LHCN-M2 (cell line): ENCODE measurements around the gene AP1AR. TPM values are rescaled to one million over a fixed set of nuclear protein-coding genes. Genes with fewer than 3 reads are reported as not detected.
"Not testable (repeated sequence)": the region's sequence is repeated elsewhere in the genome, so short reads cannot be mapped to it uniquely, and the experiment has no call there.

Experiments used
- DNase-seq: peaks from one replicate; pipeline ENCODE4 v3.0.0-alpha.2; 2012; ENCODE audit warnings: low read depth
- polyA plus RNA-seq: library from polyadenylated mRNA; unstranded; fragments of >200 nt; gene quantifications from one replicate; pipeline ENCODE4 v1.2.1, GENCODE V29; 2012; ENCODE audit warnings: missing spikeins
- total RNA-seq: library from RNA; depleted of rRNA; stranded (reverse); fragments of >200 nt; gene quantifications from 2 replicates; pipeline ENCODE4 v1.2.3, GENCODE V29; 2014; rRNA removed

AP1AR gene, protein sequence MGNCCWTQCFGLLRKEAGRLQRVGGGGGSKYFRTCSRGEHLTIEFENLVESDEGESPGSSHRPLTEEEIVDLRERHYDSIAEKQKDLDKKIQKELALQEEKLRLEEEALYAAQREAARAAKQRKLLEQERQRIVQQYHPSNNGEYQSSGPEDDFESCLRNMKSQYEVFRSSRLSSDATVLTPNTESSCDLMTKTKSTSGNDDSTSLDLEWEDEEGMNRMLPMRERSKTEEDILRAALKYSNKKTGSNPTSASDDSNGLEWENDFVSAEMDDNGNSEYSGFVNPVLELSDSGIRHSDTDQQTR
- total RNA-seq, result 21.6 and 26.5 TPM in 2 replicates
- 3.6 TPM for polyA plus RNA-seq

DNA sequence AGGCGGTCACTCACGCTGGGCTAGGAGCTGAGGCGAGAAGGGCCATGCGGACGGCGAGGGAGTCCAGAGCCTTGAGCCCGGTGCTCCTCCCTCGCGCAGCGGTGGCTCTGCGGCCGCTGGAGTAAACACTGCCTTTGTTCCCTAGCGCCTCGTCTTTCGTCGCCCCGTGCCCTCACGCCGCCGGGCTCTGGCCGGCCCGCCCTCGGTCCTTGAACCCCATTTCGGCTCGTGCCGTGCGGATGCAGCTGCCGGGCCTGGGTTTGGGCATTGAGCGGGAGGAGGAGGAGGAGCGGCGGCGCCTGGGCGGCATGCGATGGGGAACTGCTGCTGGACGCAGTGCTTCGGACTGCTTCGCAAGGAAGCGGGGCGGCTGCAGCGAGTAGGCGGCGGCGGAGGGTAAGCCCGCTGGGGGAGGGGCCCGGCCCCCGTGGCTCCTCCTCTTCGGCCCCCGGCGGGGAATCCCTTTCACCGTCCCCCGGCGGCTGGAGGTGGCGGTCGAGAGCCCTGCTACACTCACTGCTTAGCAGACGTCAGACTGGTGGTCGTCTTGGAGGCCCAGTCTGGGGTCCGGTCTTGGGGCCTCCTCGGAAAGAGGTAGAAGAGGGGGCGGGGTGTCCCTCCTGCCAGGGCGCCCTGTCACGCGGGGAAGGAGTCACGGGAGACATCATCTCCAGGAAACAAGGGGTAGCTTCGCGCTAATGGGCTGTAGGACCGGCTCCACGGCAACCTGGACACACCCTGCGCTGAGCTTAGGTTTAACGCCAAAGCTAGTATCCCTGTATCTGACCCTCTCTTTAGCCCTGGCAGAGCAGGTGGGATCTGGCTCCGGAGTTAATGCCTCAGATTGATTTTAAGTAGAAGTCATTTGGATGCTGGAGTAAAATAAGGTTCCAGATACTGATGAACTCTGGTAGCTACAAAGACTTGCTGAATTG is at the start of gene AP1AR:
Gene AP1AR (plus strand): TSS at position 9 of the 935 bp plus-strand sequence. CDS start 305 bp downstream, at position 314.
- peak; percentile 74 for DNase-seq

DNA sequence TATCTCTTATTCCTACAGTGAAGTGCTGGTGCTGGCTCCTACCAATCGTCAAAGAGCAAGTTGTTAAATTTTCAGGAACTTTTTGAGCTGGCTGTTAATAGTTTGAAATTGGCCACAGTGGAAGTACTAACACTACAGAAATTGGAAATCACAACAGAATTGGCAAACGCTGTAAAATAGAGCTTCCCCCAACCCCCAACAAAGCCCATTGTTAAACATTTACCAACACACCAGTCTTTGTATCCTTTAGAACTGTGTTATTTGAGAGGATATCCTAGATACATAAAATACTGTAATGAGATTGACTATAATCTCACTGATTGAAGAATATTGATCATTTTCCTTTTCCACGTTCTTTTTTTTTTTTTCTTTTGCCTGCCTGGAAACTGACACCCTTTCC is 49.0 kb upstream of the AP1AR start:
- no peak for DNase-seq

DNA sequence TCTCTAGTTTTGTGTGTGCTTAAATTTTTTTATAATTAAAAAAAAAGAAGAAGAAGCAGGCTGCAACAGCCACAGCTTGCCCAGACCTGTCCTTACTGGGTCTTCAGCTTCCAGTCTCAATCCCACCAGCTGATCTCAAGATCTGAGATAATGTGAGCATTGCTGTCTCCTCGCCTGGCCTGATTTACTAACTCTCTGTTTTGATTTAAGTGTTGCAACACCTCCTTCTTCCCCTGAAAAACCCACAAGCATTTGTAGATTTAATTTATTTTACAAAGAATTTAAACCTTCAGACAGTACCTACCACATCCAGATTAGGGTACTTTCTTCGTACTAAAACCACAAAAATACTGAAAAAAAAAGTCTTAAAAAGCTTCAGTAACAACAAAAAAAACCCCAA is 48.3 kb upstream of the AP1AR start:
- peak; percentile 27 for DNase-seq

DNA sequence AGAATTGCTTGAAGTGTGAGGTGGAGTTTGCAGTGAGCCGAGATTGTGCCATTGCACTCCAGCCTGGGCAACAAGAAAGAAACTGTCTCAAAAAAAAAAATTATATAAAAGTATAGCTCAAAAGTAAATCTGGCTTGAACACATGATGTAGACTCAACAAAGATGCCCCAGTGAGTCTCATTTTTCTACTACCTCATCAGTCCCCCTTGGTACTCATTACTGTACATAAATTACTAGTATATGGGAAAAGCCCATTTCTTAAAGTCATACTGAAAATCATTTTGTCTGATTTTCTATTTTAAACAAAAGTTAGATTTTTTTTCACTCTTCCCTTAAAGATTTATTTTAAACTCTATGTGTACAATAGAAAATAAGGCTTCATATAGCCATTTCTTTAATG is 47.1 kb upstream of the AP1AR start:
- no peak for DNase-seq

DNA sequence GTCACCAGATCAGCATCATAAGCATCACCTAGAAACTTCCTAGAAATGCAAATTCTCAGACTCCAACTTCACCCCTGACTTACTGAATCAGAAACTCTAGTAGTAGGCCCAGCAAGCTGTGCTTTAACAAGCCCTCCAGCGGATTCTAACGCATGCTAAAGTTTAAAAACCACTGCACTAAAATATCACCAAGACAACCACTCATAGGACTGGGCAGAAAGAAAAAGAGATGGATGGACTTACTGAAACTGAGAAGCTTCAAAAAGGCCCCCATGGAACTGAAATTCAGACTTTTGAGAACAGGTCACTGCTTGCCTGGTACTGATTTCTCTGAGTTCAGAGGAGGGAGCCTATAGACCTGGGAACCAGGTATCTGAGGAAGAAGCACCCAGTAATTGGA is 46.3 kb upstream of the AP1AR start:
- no peak for DNase-seq

DNA sequence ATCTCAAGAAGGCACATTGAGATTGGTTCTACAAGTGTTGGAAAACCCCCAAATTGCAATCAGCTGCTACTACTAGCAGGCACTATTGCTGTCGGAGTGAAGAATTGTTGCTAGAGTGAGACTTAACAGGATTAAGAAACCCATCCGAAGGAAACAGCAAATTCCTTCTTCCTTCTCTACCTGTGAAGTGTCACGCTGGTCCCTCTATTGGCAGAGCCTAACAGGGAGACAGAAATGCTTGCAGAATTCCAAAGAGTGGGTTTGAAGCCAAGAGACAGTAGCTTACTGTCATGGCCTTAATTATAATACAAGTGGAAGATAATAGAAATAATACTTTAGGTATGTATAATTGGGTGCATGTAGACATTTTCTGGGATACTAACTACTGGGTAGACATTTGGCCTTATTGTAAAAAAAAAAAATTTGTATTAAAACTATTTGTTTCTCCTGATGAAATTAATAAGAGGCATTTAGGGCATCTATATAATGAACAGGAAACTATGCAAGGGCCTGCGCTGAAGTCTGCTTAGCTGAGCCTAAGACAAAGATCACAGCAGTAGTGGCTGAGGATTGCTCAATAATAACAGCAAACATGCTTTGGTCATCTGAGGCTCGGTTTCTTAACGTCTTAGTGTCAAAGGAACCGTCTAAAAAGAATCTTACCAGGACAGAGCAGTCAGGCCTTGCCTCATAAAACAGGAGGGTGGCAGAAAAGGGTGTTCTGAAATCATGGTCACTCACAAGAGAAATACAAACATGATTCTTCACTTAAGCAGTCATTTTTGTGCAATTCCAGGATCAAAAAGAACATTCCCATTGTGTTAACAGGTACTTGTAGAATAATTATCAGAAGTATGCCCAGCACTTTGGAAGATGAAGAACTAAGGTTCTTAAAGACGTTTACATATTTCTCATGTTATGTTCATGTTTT is 45.6 kb upstream of the AP1AR start:
- DNase-seq, result no peak

DNA sequence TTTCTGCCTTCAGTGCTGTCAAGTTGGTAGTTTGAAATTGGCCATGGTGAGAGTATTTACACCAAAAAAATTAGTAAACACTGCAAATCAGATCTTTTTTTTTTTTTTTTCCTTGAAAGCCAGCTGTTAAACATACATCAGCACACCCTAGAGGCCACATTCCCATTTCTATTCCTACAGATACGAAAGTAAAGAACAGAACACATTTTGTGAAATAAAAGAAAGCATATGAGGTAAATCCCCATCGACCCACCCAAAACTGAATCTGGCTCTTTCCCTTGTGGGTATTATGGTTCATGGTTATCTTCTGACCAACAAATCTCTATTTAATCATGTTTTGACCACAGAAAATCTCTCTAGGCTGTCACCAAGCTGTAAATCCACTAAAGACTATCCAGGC is 41.8 kb upstream of the AP1AR start:
- peak; percentile 37 for DNase-seq

DNA sequence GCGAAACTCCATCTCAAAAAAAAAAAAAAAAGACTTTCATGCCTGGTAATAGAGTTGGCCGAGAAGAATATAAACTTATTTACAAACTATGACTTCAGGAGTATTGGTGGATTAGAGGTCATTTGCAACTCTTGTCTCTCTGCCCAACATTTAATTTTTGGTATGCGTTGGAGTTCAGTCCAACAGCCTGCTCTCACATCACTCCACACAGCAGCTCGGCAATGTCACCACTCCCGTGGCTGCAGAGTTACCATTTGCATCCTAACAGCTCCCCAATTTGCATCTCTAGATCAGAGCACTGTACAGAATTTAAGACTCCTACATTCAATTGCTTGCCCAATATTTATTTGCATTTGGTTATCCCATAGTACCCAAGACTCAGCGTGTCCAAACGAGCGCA is 40.9 kb upstream of the AP1AR start:
- DNase-seq, result no peak

DNA sequence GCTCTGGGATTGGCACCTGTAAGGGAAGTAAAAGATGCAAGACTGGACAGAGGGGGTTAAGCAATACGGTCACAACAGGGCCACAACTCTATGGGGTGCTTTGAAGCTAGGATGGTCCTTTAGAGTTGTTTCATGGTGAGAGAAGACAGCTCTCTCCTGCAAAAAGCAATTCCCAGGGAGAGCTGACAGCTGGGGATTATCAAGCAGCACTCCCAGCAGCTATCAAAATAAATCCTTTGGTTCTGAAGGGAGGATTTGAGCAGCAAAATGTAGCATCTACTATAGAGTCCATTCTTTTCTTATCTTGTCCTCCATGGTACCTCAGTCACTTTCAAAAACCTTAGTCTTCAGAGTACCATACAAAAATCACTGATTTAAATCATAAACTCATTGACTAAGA is 35.1 kb upstream of the AP1AR start:
- DNase-seq, result peak; percentile 19

DNA sequence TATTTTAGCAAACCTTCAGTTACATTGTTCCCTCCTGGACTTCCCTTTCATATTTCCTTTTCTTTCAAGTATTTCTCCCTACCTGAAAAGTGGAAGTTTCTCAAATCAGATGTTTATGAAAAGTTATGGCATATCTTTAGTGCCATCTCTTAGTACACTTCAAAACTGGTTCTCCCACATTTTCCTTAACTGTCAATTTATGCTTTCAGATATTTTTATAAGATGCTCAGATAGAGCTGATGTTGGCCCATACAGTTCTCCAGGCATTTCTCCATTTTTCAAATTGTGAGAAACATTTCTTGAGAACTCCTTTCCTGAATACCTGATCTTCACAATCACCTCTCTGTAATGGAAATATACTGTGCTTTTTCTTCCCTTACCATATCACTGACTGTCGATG is 32.5 kb upstream of the AP1AR start:
- no peak for DNase-seq

DNA sequence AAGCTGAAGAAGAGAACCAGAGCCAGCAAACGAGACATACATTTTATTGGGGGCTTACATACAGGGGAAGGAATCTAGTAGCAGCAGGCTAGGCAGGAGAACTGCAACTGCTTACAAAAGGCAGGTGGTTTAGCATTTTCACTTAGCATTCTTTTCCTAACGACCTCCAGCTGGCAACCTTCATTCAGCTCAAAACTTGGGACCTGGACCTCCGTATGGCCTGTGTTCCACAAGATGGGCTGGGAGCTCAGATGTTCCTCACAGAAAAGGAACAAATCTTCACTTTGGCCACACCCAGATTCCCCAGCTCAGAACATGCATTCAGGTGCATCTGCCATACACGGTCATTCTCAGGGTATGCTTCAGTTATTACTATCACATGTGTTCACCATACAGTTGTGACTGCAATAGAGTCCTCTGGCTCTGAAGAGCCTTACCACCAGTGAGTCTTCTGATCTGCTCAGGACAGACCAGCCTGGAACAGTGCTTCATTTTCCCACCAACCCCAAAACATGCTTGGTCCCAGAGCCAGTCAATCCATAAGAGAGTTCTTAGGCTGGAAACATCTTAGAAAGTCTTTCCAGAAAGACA is 29.6 kb upstream of the AP1AR start:
- no peak for DNase-seq

DNA sequence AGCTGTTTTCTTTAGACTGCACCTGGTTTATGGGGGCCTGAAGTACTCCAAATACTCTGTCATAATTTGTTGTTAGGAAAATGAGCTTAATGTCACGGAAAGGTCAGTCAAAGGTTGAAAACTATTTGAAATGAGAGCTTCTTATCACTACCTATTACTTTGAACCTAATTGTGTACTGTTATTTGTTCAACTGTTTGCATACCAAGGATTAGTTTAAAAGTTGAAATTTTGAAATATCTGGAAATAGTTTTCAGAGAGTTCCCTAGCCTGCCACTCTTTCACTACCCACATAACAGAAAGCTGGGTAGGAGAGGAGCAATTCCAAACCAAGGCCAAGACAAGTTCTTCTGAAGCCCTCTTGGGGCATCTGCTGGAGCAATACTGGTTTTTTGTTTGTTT is 28.0 kb upstream of the AP1AR start:
- DNase-seq, result peak; percentile 3

DNA sequence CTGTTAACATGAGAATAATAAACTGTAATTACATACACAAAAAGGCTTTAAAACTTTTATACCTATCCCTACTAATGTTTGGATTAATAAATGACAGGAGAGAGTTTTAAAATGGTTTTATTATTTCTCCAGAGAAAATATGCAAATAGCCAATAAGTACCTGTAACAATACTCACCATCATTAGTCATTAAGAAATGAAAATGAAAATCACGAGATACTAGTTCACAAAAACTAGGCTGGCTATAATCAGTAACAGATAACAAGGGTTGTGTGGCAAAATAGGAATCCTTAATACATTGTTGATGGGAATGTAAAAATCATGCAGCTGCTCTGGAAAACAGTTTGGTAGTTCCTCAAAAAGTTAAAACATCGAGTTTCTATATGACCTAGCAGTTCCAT is 25.2 kb upstream of the AP1AR start:
- no peak for DNase-seq

DNA sequence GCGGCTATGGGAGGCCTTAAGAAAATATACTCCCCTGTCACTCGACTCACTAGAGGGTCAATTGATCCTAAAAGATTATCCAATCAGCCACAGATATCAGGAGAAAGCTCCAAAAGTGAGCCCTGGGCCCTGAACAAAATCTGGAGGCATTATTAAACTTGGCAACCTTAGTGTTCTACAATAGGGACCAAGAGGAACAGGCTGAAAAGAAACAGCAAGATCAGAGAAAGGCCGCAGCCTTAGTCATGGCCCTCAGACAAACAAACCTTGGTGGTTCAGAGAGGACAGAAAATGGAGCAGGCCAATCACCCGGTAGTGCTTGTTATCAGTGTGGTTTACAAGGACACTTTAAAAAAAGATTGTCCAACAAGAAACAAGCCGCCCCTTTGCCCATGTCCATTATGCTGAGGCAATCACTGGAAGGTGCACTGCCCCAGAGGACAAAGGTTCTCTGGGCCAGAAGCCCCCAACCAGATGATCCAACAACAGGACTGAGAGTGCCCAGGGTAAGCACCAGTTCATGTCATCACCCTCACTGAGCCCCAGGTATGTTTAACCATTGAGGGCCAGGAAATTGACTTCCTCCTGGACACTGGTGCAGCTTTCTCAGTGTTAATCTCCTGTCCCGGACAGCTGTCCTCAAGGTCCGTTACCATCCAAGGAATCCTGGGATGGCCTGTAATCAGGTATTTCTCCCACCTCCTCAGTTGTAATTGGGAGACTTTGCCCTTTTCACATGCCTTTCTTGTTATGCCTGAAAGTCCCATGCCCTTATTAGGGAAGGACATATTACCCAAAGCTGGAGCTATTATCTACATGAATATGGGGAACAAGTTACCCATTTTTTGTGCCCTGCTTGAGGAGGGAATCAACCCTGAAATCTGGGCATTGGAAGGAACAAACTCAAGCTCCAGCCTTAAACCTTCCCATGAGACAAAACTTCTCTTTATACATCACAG is 23.2 kb upstream of the AP1AR start:
- DNase-seq, result not testable (repeated sequence)

DNA sequence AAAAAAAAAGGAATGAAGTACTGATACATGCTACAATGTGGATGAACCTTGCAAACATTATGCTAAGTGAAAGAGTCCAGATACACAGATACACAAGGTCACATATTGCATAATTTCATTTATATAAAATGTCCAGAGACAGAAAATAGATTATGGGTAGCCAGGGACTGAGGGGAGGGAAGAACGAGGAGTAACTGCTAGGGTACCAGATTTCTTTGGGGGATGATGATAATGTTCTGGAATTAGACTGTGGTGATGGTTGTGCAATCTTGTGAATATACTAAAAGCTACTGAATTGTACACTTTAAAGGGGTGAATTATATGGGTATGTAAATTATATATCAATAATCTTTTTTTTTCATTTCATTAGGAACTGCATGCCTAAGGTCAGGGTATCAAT is 20.8 kb upstream of the AP1AR start:
- DNase-seq, result peak; percentile 25

DNA sequence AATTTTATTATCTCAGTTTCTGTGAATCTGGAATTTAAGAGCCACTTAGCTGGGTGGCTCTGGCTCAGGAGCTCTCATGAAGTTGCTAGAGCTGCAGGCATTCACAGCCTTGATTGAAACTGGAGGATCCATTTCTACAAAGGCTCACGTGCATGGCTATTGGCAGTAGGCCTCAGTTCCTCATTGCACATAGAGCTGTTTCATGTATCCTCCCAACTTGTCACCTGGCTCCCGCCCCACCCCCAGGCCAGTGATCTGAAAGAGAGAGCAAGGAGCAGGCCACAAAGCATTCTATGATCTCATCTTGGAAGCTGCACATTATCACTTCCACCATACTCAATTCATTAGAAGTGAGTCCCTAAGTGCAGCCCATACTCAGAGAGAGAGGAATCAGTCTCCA is 18.5 kb upstream of the AP1AR start:
- peak; percentile 66 for DNase-seq

DNA sequence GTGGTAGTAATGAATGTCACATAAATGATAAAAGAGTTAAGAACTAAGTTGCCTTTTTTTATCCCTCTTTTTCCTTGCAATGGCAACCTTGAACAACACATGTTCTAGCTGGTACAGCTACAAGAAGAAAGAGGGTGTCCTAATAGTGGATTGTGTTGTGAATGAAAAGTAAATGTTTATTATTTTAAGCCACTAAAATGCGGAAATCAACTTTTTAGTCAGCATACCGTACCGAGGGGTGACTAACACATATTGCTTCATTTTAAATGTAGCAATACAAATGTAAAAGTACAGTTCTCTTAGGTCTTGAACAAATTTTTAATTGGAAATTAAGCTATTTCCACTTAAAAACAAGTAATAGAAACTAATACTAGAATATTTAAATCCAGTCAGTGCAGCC is 17.7 kb upstream of the AP1AR start:
- DNase-seq, result peak; percentile 82

DNA sequence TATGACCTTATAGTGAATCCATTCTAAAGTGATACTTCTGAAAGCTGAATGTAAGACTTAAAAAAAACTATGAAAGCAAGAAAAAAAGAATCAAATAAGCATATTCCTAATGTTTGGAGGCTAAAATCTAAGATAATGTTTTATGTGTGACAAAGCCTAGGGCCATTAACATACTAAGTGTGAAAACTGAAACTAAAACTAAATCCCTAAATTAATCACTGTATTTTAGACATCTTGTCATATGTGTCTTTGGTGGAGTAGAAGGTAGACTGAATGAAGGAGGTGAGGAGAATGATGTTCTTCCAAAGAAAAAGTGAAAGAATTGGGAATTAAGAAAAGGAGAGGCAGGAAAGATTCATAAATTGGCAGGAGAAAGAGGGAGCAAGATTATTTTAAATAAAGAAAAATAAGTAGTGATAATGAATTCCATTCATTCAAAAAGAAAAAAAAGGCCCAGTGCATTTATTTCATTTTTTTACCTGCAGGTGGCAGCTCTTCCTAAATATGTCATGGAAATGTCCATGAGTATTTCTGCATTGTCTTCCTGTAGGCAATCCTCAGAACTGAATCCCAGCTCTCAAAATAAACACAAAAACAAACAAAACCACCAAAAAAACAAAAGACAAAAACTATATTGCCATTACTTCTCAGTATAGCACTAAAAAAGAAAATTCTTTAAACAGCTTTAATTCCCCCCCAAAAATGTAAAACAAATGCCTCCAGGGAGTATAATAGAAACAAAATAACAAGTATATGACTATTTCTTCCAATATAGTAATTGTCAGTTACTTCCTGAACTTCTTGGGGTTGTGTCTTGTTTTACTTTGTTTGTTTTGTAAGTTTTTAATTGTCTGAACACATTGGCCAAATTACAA is 17.0 kb upstream of the AP1AR start:
- peak; percentile 65 for DNase-seq

DNA sequence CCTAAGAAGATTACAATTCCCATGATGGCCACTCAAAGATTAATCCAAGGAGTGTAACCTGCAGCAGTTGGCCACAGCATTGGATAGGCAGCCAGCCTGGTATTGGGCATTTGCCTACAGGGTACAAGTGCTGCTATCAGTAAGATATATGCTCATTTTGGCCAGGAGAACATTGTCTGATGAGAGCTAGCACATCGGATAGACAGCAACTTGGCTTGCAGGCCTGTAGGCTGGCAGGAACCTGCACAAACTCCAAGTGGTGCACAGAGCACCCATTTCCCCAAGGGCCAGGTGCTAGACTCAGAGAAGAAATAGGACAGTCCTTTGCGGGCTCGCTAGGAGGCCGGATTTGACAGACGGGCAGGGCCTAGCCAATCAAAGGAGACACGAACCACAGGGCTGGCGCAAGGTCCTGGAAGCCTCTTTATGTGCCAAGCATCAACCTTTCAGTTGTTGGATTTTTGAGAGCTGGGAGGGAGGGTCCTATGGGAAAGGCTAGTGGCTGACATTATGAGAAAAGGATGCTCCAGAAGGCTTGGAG is 11.7 kb upstream of the AP1AR start:
- no peak for DNase-seq
